Limb (tissue), 2 donors: ENCODE measurements around the gene MARCOL.
"Not testable (repeated sequence)": the region's sequence is repeated elsewhere in the genome, so short reads cannot be mapped to it uniquely, and the experiment has no call there.

Experiments
- DNase-seq, 2 donors: peaks; one replicate each; pipeline ENCODE4 v3.0.0-alpha.2; 2016; ENCODE audit errors: extremely low spot score in 2 of 2

The MARCOL gene

GRCh38 chr5:148267962-148268361 lies 29.6 kb downstream of the MARCOL start:
- DNase-seq, result no peak

GRCh38 chr5:148268566-148268965 lies 30.2 kb downstream of the MARCOL start, which contains the start of gene SPINK13:
Gene SPINK13 (plus strand): TSS chr5:148268794. CDS start chr5:148270073, 1,279 bp downstream.
- DNase-seq, result no peak

DNA sequence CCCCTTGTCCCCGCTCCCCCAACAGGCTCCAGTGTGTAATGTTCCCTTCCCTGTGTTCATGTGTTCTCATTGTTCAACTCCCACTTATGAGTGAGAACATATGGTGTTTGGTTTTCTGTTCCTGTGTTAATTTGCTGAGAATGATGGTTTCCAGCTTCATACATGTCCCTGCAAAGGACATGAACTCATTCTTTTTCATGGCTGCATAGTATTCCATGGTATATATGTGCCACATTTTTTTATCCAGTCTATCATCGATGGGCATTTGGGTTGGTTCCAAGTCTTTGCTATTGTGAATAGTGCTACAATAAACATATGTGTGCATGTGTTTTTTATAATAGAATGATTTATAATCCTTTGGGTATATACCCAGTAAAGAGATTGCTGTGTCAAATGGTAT lies 36.8 kb downstream of the MARCOL start:
- DNase-seq, result not testable (repeated sequence)

GRCh38 chr5:148280893-148281292 lies 42.6 kb downstream of the MARCOL start:
- not testable (repeated sequence) for DNase-seq

- DNase-seq, result not testable (repeated sequence)
Observed at GRCh38 chr5:148281336-148281735, 43.0 kb downstream of the MARCOL start.

- peak in 1 of 2 donors; percentile 4 for DNase-seq
Observed at GRCh38 chr5:148290271-148291195, 52.2 kb downstream of the MARCOL start.
